SK-N-SH (cell line): ENCODE measurements around the gene DGKE. TPM values are rescaled to one million over a fixed set of nuclear protein-coding genes. Genes with fewer than 3 reads are reported as not detected.

Experiments
- CTCF ChIA-PET: fragments of 300-600, 350-600 bp; formaldehyde crosslinking; extraction: SDS; loops from one replicate; lab custom pipeline; 2021; lab: Yijun Ruan, JAX
- POLR2A ChIA-PET: fragments of 350-600 bp; sonication (Branson Sonifier 250); formaldehyde crosslinking; extraction: SDS; loops from one replicate; lab custom pipeline; 2020; ENCODE audit warnings: antibody characterized with exemption, inconsistent platforms; lab: Yijun Ruan, JAX
- DNase-seq: peaks from one replicate; pipeline ENCODE4 v3.0.0; 2012
- H2AFZ ChIP-seq: fragments of 200-600 bp; sonication (generic); 2 replicates; pipeline ENCODE4 v1.8.1; 2016; ENCODE audit warnings: antibody characterized with exemption, mild to moderate bottlenecking, low read depth
- H3F3A ChIP-seq: fragments of 200-600 bp; sonication (generic); replicated peaks from 2 replicates; pipeline ENCODE3; 2016; ENCODE audit warnings: antibody characterized with exemption, mild to moderate bottlenecking; ENCODE audit not compliant: insufficient read depth
- H3K27ac ChIP-seq, 2 experiments: fragments of 200-500 bp in 1 of 2; fragments of 200-600 bp in 1 of 2; sonication (Bioruptor generic) in 1 of 2; sonication (generic), shearing (Covaris generic) in 1 of 2; 2 replicates each; pipeline versions ENCODE4 v1.5.1 to v1.6.1; 2014 to 2016; ENCODE audit warnings: low read depth in 2 of 2, inconsistent platforms in 1 of 2, low read length in 1 of 2, mild to moderate bottlenecking in 1 of 2, mixed read lengths in 1 of 2
- H3K27me3 ChIP-seq: fragments of 200-600 bp; sonication (generic), shearing (Covaris generic); 2 replicates; pipeline ENCODE4 v1.6.1; 2016; ENCODE audit warnings: mixed run types; ENCODE audit not compliant: insufficient read depth
- H3K36me3 ChIP-seq, 2 experiments: fragments of 200-500 bp in 1 of 2; fragments of 200-600 bp in 1 of 2; sonication (Bioruptor generic) in 1 of 2; sonication (generic) in 1 of 2; replicated peaks in 1 of 2; 2 replicates each; pipeline versions ENCODE3 to v1.5.1; 2014 to 2016; ENCODE audit warnings: low read length in 1 of 2, mild to moderate bottlenecking in 1 of 2; ENCODE audit not compliant: insufficient read depth in 2 of 2, control insufficient read depth in 1 of 2
- H3K4me1 ChIP-seq, 2 experiments: fragments of 200-500 bp in 1 of 2; fragments of 200-600 bp in 1 of 2; sonication (Bioruptor generic) in 1 of 2; sonication (generic), shearing (Covaris generic) in 1 of 2; 2 replicates each; pipeline versions ENCODE4 v1.5.1 to v1.6.1; 2014 to 2016; ENCODE audit warnings: low read depth in 1 of 2, low read length in 1 of 2, mixed run types in 1 of 2; ENCODE audit not compliant: insufficient read depth in 2 of 2, control insufficient read depth in 1 of 2
- H3K4me2 ChIP-seq: fragments of 200-600 bp; sonication (generic), shearing (Covaris generic); 2 replicates; pipeline ENCODE4 v1.6.1; 2017; ENCODE audit warnings: mixed run types
- H3K4me3 ChIP-seq, 2 experiments: fragments of 200-500 bp in 1 of 2; fragments of 200-600 bp in 1 of 2; sonication (Bioruptor generic) in 1 of 2; sonication (generic), shearing (Covaris generic) in 1 of 2; 2 replicates each; pipeline versions ENCODE4 v1.5.1 to v1.8.1; 2014 to 2016; ENCODE audit warnings: low read depth in 2 of 2, inconsistent platforms in 1 of 2, low read length in 1 of 2, mild to moderate bottlenecking in 1 of 2, mixed read lengths in 1 of 2, moderate library complexity in 1 of 2
- H3K79me2 ChIP-seq: fragments of 200-600 bp; sonication (generic); 2 replicates; pipeline ENCODE4 v1.8.1; 2017; ENCODE audit warnings: mild to moderate bottlenecking; ENCODE audit not compliant: insufficient read depth
- H3K9ac ChIP-seq: fragments of 200-600 bp; sonication (generic); 2 replicates; pipeline ENCODE4 v1.6.1; 2017; ENCODE audit warnings: mixed run types
- H3K9me2 ChIP-seq: fragments of 200-600 bp; sonication (generic); 2 replicates; pipeline ENCODE4 v1.6.1; 2017; ENCODE audit warnings: mixed run types
- H3K9me3 ChIP-seq: fragments of 200-600 bp; sonication (generic); 2 replicates; pipeline ENCODE4 v1.6.1; 2017; ENCODE audit warnings: mixed run types, mild to moderate bottlenecking, moderate library complexity
- H4K20me1 ChIP-seq: fragments of 200-600 bp; sonication (generic); 2 replicates; pipeline ENCODE4 v1.6.1; 2017; ENCODE audit warnings: mild to moderate bottlenecking, mixed run types; ENCODE audit not compliant: insufficient read depth
- CHD2 ChIP-seq: fragments of 150-350 bp; IDR thresholded peaks from 2 replicates; pipeline ENCODE4 v1.6.1; 2018; ENCODE audit warnings: low read length; ENCODE audit not compliant: partially characterized antibody
- ELF1 ChIP-seq: IDR thresholded peaks from 2 replicates; pipeline ENCODE4 v1.4.0; 2012
- EP300 ChIP-seq, 2 experiments: IDR thresholded peaks; 2 replicates each; pipeline versions ENCODE4 v1.4.0 to v1.6.1; 2012; ENCODE audit warnings: borderline replicate concordance in 1 of 2, low read depth in 1 of 2, low read length in 1 of 2
- FOSL2 ChIP-seq: IDR thresholded peaks from 2 replicates; pipeline ENCODE4 v1.4.0; 2012; ENCODE audit warnings: low read depth, mild to moderate bottlenecking, moderate library complexity, borderline replicate concordance
- FOXJ3 ChIP-seq: sonication (generic); formaldehyde crosslinking; IDR thresholded peaks from 2 replicates; pipeline ENCODE4 v1.5.1; 2020; ENCODE audit warnings: mild to moderate bottlenecking, missing genetic modification reagents
- FOXM1 ChIP-seq: IDR thresholded peaks from 2 replicates; pipeline ENCODE4 v1.4.0; 2012; ENCODE audit warnings: low read depth, mild to moderate bottlenecking
- GATA2 ChIP-seq: sonication (generic); formaldehyde crosslinking; IDR thresholded peaks from 2 replicates; pipeline ENCODE4 v1.5.0; 2020; ENCODE audit warnings: mild to moderate bottlenecking, missing genetic modification reagents
- MEF2A ChIP-seq: IDR thresholded peaks from 2 replicates; pipeline ENCODE4 v1.4.0; 2012; ENCODE audit warnings: low read depth, borderline replicate concordance
- NFIC ChIP-seq: IDR thresholded peaks from 2 replicates; pipeline ENCODE4 v1.4.0; 2012; ENCODE audit warnings: borderline replicate concordance
- NRF1 ChIP-seq: IDR thresholded peaks from 2 replicates; pipeline ENCODE4 v1.6.1; 2012; ENCODE audit warnings: low read depth, mild to moderate bottlenecking, low read length
- RAD21 ChIP-seq: IDR thresholded peaks from 2 replicates; pipeline ENCODE4 v1.6.1; 2012; ENCODE audit warnings: mild to moderate bottlenecking, low read length
- RCOR1 ChIP-seq: fragments of 150-350 bp; IDR thresholded peaks from 2 replicates; pipeline ENCODE4 v1.6.1; 2017; ENCODE audit warnings: antibody characterized with exemption, low read length
- RXRA ChIP-seq: IDR thresholded peaks from 2 replicates; pipeline ENCODE4 v1.4.0; 2012; ENCODE audit warnings: low read depth, mild to moderate bottlenecking, borderline replicate concordance
- SIN3A ChIP-seq: IDR thresholded peaks from 2 replicates; pipeline ENCODE4 v1.6.1; 2012; ENCODE audit warnings: low read depth, mild to moderate bottlenecking, low read length, moderate library complexity, borderline replicate concordance
- TAF1 ChIP-seq: IDR thresholded peaks from 2 replicates; pipeline ENCODE4 v1.6.1; 2012; ENCODE audit warnings: low read depth, mild to moderate bottlenecking, low read length, moderate library complexity, borderline replicate concordance
- WGBS: methylation state at CpG from one replicate; pipeline ENCODE4 v1.1.6; 2017; ENCODE audit warnings: low lambda C conversion rate; 5-methylcytosine and 5-hydroxymethylcytosine counted together
- polyA plus RNA-seq, 3 experiments: library from polyadenylated mRNA; depleted of rRNA; stranded (reverse); fragments of >200 nt; gene quantifications; 2 replicates each; pipeline ENCODE4 v1.2.3, GENCODE V29; 2012
- TF ChIP-seq, protein P1 (sequence below): IDR thresholded peaks from 2 replicates; pipeline ENCODE4 v1.6.1; 2012; ENCODE audit warnings: mild to moderate bottlenecking, low read depth, low read length, moderate library complexity
- TF ChIP-seq, protein P2 (sequence below): fragments of 150-350 bp; IDR thresholded peaks from 2 replicates; pipeline ENCODE4 v1.6.1; 2016; ENCODE audit warnings: mild to moderate bottlenecking, low read depth, low read length
- TF ChIP-seq, protein P3 (sequence below): fragments of 200-600 bp; sonication (generic); IDR thresholded peaks from 2 replicates; pipeline ENCODE4 v1.6.1; 2017; ENCODE audit warnings: antibody characterized with exemption, mild to moderate bottlenecking, moderate library complexity
- TF ChIP-seq, protein P4 (sequence below): IDR thresholded peaks from 2 replicates; pipeline ENCODE4; 2012
- TF ChIP-seq, protein P5 (sequence below): IDR thresholded peaks from 2 replicates; pipeline ENCODE4 v1.4.0; 2012; ENCODE audit warnings: low read depth, borderline replicate concordance

DGKE gene
- polyA plus RNA-seq, 1 of the 3 experiments (the other 2 are of a cell fraction) = 2.4 TPM

DNA sequence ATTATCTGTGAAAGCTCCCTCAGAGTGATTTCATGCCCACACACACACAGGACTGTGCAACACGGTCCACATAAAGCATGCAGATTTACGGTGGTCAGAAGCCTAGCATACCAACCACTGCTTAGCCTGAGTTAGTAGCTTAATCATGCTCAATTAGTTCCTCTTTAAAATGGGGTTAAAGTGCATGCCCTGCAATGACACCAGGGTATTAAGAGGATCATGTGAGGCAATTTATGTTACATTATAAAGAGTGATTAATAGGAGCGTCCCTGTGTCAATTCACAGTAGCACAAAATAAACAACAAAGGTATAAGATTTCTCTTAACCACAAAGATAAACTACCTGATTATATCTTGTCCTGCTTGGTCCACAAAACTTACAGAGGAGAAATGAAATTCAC, 40.0 kb upstream of the DGKE start:
- Histone ChIP-seq H3K4me2 (no peak overlapping the region), H3K79me2 (no peaks in the 10 kb centered on the region), H3K9me2 (no peaks in the 10 kb centered on the region), H3K4me3 (no peak overlapping the region), H3K27me3 (no peaks in the 10 kb centered on the region), H3K9me3 (no peaks in the 10 kb centered on the region), H3K27ac (no peak overlapping the region), H2AFZ (no peak overlapping the region), H3F3A (no peaks in the 10 kb centered on the region), H3K36me3 (no peaks in the 10 kb centered on the region), H3K9ac (no peak overlapping the region), H3K4me1 (no peaks in the 10 kb centered on the region), H4K20me1 (no peaks in the 10 kb centered on the region)
- WGBS = 47% methylated on average over 3 of the region's 3 CpGs
- TF ChIP-seq ELF1 = no peak
- no peak for TF ChIP-seq FOXM1
- TF ChIP-seq FOSL2 = no peak
- TF ChIP-seq RCOR1 = no peak
- TF ChIP-seq MEF2A = no peak
- TF ChIP-seq, protein P1, sequence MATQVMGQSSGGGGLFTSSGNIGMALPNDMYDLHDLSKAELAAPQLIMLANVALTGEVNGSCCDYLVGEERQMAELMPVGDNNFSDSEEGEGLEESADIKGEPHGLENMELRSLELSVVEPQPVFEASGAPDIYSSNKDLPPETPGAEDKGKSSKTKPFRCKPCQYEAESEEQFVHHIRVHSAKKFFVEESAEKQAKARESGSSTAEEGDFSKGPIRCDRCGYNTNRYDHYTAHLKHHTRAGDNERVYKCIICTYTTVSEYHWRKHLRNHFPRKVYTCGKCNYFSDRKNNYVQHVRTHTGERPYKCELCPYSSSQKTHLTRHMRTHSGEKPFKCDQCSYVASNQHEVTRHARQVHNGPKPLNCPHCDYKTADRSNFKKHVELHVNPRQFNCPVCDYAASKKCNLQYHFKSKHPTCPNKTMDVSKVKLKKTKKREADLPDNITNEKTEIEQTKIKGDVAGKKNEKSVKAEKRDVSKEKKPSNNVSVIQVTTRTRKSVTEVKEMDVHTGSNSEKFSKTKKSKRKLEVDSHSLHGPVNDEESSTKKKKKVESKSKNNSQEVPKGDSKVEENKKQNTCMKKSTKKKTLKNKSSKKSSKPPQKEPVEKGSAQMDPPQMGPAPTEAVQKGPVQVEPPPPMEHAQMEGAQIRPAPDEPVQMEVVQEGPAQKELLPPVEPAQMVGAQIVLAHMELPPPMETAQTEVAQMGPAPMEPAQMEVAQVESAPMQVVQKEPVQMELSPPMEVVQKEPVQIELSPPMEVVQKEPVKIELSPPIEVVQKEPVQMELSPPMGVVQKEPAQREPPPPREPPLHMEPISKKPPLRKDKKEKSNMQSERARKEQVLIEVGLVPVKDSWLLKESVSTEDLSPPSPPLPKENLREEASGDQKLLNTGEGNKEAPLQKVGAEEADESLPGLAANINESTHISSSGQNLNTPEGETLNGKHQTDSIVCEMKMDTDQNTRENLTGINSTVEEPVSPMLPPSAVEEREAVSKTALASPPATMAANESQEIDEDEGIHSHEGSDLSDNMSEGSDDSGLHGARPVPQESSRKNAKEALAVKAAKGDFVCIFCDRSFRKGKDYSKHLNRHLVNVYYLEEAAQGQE = no peak
- TF ChIP-seq, protein P2, sequence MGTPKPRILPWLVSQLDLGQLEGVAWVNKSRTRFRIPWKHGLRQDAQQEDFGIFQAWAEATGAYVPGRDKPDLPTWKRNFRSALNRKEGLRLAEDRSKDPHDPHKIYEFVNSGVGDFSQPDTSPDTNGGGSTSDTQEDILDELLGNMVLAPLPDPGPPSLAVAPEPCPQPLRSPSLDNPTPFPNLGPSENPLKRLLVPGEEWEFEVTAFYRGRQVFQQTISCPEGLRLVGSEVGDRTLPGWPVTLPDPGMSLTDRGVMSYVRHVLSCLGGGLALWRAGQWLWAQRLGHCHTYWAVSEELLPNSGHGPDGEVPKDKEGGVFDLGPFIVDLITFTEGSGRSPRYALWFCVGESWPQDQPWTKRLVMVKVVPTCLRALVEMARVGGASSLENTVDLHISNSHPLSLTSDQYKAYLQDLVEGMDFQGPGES = no peak
- no peak for TF ChIP-seq FOXJ3
- no peak for TF ChIP-seq SIN3A
- no peak for TF ChIP-seq NRF1
- TF ChIP-seq RXRA = no peak
- TF ChIP-seq, protein P3, sequence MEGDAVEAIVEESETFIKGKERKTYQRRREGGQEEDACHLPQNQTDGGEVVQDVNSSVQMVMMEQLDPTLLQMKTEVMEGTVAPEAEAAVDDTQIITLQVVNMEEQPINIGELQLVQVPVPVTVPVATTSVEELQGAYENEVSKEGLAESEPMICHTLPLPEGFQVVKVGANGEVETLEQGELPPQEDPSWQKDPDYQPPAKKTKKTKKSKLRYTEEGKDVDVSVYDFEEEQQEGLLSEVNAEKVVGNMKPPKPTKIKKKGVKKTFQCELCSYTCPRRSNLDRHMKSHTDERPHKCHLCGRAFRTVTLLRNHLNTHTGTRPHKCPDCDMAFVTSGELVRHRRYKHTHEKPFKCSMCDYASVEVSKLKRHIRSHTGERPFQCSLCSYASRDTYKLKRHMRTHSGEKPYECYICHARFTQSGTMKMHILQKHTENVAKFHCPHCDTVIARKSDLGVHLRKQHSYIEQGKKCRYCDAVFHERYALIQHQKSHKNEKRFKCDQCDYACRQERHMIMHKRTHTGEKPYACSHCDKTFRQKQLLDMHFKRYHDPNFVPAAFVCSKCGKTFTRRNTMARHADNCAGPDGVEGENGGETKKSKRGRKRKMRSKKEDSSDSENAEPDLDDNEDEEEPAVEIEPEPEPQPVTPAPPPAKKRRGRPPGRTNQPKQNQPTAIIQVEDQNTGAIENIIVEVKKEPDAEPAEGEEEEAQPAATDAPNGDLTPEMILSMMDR = no peak
- no peak for TF ChIP-seq CHD2
- no peak for TF ChIP-seq RAD21
- TF ChIP-seq GATA2 (CRISPR knock-in tag) = no peak
- TF ChIP-seq, protein P4, sequence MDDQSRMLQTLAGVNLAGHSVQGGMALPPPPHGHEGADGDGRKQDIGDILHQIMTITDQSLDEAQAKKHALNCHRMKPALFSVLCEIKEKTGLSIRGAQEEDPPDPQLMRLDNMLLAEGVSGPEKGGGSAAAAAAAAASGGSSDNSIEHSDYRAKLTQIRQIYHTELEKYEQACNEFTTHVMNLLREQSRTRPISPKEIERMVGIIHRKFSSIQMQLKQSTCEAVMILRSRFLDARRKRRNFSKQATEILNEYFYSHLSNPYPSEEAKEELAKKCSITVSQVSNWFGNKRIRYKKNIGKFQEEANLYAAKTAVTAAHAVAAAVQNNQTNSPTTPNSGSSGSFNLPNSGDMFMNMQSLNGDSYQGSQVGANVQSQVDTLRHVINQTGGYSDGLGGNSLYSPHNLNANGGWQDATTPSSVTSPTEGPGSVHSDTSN = no peak
- TF ChIP-seq TAF1 = no peak
- TF ChIP-seq NFIC = no peak
- no peak for TF ChIP-seq EP300 (IDR thresholded peaks at IDR 0.05; ENCODE audit: borderline replicate concordance in 1 of 2, low read depth in 1 of 2, low read length in 1 of 2)
- TF ChIP-seq, protein P5, sequence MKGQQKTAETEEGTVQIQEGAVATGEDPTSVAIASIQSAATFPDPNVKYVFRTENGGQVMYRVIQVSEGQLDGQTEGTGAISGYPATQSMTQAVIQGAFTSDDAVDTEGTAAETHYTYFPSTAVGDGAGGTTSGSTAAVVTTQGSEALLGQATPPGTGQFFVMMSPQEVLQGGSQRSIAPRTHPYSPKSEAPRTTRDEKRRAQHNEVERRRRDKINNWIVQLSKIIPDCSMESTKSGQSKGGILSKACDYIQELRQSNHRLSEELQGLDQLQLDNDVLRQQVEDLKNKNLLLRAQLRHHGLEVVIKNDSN = no peak
- ChIA-PET CTCF (interaction anchor here (1.3 to 2.4 kb wide), 4 partner anchors 11 to 25 kb away, joined by 3 to 14 read pairs (median 10); no protein-coding TSS in a partner anchor), POLR2A (no interaction called here)
- DNase-seq = no peak
